ENCODE measurements around the gene OCRL. TPM values are rescaled to one million over a fixed set of nuclear protein-coding genes. Genes with fewer than 3 reads are reported as not detected.

OCRL gene
- total and polyA plus RNA-seq, 2 donors from 2014 or later = 9.4 to 20.0 TPM

DNA sequence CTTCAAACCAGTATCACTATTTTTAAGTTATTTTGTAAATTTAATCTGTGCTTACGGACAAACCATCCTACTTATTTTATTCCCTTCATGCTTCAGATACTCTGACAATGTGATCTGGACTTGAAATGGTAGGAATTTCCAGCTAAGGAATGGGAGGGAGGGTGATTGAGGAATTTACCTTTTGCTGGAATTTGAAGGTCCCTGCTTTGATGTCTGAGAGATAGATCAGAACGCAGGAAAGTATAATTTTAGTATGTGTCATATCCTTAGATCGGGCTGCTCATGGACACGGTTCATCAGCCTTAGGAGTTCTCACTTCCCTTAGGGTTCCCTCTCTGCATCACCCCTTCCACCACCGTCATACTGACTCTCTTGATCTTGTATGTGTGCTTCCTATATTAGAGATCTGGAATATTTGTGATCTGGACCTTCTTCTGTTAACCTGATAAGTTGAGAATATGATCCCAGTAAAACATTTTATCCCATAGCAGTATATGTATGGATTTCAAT lies 16.8 kb downstream of the OCRL start:
- H3K27ac ChIP-seq (ENCODE audit: low read depth in 2 of 2, low read length in 2 of 2) = no peak overlapping the region
- H3K4me3 ChIP-seq (ENCODE audit: low read length in 3 of 3) = no peak overlapping the region
- TF ChIP-seq, protein P1, sequence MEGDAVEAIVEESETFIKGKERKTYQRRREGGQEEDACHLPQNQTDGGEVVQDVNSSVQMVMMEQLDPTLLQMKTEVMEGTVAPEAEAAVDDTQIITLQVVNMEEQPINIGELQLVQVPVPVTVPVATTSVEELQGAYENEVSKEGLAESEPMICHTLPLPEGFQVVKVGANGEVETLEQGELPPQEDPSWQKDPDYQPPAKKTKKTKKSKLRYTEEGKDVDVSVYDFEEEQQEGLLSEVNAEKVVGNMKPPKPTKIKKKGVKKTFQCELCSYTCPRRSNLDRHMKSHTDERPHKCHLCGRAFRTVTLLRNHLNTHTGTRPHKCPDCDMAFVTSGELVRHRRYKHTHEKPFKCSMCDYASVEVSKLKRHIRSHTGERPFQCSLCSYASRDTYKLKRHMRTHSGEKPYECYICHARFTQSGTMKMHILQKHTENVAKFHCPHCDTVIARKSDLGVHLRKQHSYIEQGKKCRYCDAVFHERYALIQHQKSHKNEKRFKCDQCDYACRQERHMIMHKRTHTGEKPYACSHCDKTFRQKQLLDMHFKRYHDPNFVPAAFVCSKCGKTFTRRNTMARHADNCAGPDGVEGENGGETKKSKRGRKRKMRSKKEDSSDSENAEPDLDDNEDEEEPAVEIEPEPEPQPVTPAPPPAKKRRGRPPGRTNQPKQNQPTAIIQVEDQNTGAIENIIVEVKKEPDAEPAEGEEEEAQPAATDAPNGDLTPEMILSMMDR (IDR thresholded peaks at IDR 0.05; ENCODE audit: borderline replicate concordance, extremely low read depth, insufficient read depth) = no peak
- DNase-seq (no peak), FAIRE-seq (no peak)
- no peaks in the 10 kb centered on the region for H3K9me3 ChIP-seq (ENCODE audit: control insufficient read depth in 2 of 3, insufficient read depth in 1 of 3, low read length in 3 of 3)
- no peaks in the 10 kb centered on the region for H3K27me3 ChIP-seq (ENCODE audit: control insufficient read depth, insufficient read depth, low read length)
- intact Hi-C loops (cut with DNase I) = no loop called here
- H3K36me3 ChIP-seq (ENCODE audit: control insufficient read depth in 2 of 3, insufficient read depth in 3 of 3, low read length in 3 of 3) = peaks cover 0 to 9% (median 3%) of the 10 kb centered on the region in 3 donors
- H3K4me1 ChIP-seq (ENCODE audit: control insufficient read depth in 2 of 3, insufficient read depth in 2 of 3, low read depth in 1 of 3, low read length in 3 of 3) = no peaks in the 10 kb centered on the region
- no peak overlapping the region for H3K9ac ChIP-seq (ENCODE audit: low read length in 3 of 3)

DNA sequence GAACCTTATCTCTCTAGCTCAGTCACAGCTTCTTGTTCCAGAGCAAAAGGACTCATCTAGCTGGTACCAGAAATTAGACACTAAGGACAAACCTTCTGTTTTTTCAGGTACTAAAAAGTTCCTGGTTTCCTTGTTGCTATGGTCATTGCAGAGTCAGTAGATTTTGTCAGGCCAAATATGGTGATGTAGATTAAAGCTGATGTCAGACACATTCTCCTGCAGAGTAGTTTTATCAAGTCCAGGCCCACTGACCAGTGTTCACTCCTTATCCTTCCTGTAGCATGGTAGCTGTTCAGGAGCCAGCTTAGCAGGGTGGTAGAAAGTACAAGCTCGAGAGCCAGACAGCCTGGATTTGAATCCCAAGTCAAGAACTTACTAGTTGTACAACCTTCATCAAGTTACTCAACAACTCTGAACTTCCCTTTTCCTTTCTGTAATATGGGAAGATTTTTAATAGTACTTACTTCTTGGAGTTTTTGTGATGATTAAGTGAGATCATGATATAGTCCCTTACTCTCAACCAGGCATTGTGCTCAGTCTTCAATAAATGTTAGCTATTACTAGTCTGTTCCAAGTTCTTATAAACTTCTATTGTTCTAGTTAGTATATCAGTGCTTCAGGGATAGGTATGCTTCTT lies 17.9 kb downstream of the OCRL start:
- Histone ChIP-seq H3K27ac (ENCODE audit: low read depth in 2 of 2, low read length in 2 of 2) (no peak overlapping the region), H3K4me1 (ENCODE audit: control insufficient read depth in 2 of 3, insufficient read depth in 2 of 3, low read depth in 1 of 3, low read length in 3 of 3) (no peaks in the 10 kb centered on the region), H3K36me3 (ENCODE audit: control insufficient read depth in 2 of 3, insufficient read depth in 3 of 3, low read length in 3 of 3) (peaks cover 0 to 9% (median 7%) of the 10 kb centered on the region in 3 donors), H3K4me3 (ENCODE audit: low read length in 3 of 3) (no peak overlapping the region), H3K27me3 (ENCODE audit: control insufficient read depth, insufficient read depth, low read length) (no peaks in the 10 kb centered on the region), H3K9ac (ENCODE audit: low read length in 3 of 3) (no peak overlapping the region), H3K9me3 (ENCODE audit: control insufficient read depth in 2 of 3, insufficient read depth in 1 of 3, low read length in 3 of 3) (no peaks in the 10 kb centered on the region)
- TF ChIP-seq, protein P1 (IDR thresholded peaks at IDR 0.05; ENCODE audit: borderline replicate concordance, extremely low read depth, insufficient read depth) = no peak
- FAIRE-seq = no peak
- intact Hi-C loops (cut with DNase I) = no loop called here
- no peak for DNase-seq

DNA sequence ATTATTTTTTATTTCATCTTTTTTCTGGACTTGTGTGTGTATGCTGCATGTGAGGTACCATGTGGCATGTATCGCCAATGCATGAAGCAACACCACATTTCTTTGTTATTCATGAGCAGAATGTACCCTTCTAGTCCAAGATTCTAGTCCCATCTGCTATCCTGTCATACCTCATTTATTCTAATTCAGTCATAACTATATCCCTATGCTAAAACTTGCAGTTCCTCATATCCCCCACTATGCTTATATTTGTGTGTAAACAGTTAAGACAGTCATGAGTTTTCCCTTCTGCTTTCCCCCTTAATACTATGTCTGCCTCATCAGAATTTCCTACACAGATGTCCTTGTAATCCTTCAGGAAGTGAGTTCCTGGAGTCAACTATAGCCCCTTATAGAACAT lies 19.7 kb downstream of the OCRL start:
- FAIRE-seq (no peak), DNase-seq (no peak)
- H3K27ac ChIP-seq (ENCODE audit: low read depth in 2 of 2, low read length in 2 of 2) = no peak overlapping the region
- no peak overlapping the region for H3K9ac ChIP-seq (ENCODE audit: low read length in 3 of 3)
- TF ChIP-seq, protein P1 (IDR thresholded peaks at IDR 0.05; ENCODE audit: borderline replicate concordance, extremely low read depth, insufficient read depth) = no peak
- no peaks in the 10 kb centered on the region for H3K9me3 ChIP-seq (ENCODE audit: control insufficient read depth in 2 of 3, insufficient read depth in 1 of 3, low read length in 3 of 3)
- intact Hi-C loops (cut with DNase I) = no loop called here
- no peaks in the 10 kb centered on the region for H3K4me1 ChIP-seq (ENCODE audit: control insufficient read depth in 2 of 3, insufficient read depth in 2 of 3, low read depth in 1 of 3, low read length in 3 of 3)
- H3K27me3 ChIP-seq (ENCODE audit: control insufficient read depth, insufficient read depth, low read length) = no peaks in the 10 kb centered on the region
- no peak overlapping the region for H3K4me3 ChIP-seq (ENCODE audit: low read length in 3 of 3)
- H3K36me3 ChIP-seq (ENCODE audit: control insufficient read depth in 2 of 3, insufficient read depth in 3 of 3, low read length in 3 of 3) = peaks cover 0 to 9% (median 7%) of the 10 kb centered on the region in 3 donors

Measured in kidney (tissue), 14 donors.